MM.1S (cell line): ENCODE data around the gene RAD17.
"Not testable (repeated sequence)": the region's sequence is repeated elsewhere in the genome, so short reads cannot be mapped to it uniquely, and the experiment has no call there.

Source experiments
- DNase-seq: peaks from one replicate; pipeline ENCODE4 v3.0.0-alpha.2; 2015
- H2AFZ ChIP-seq: fragments of 300-600 bp; sonication (generic); 2 replicates; pipeline ENCODE4 v1.6.0; 2016; ENCODE audit warnings: antibody characterized with exemption, low read length
- H3F3A ChIP-seq: fragments of 300-600 bp; sonication (generic); 2 replicates; pipeline ENCODE4 v1.6.1; 2016; ENCODE audit warnings: mild to moderate bottlenecking, antibody characterized with exemption, low read length, moderate library complexity, mixed read lengths; ENCODE audit not compliant: insufficient read depth
- H3K27ac ChIP-seq: fragments of 300-600 bp; sonication (generic); 2 replicates; pipeline ENCODE4 v1.5.1; 2016; ENCODE audit warnings: mild to moderate bottlenecking, low read length
- H3K27me3 ChIP-seq: fragments of 300-600 bp; sonication (generic); replicated peaks from 2 replicates; pipeline ENCODE4 v1.6.0; 2016; ENCODE audit warnings: low read length; ENCODE audit not compliant: insufficient read depth
- H3K36me3 ChIP-seq: fragments of 300-600 bp; sonication (generic); replicated peaks from 2 replicates; pipeline ENCODE4 v1.6.1; 2016; ENCODE audit warnings: mild to moderate bottlenecking, low read length, mixed read lengths; ENCODE audit not compliant: insufficient read depth
- H3K4me1 ChIP-seq: fragments of 300-600 bp; sonication (generic); 2 replicates; pipeline ENCODE4 v1.6.1; 2016; ENCODE audit warnings: low read length, mixed read lengths
- H3K4me2 ChIP-seq: fragments of 300-600 bp; sonication (generic); 2 replicates; pipeline ENCODE4 v1.6.0; 2016; ENCODE audit warnings: low read depth, low read length
- H3K4me3 ChIP-seq: fragments of 300-600 bp; sonication (generic); 2 replicates; pipeline ENCODE4 v1.5.1; 2016; ENCODE audit warnings: low read length, mixed read lengths
- H3K79me2 ChIP-seq: fragments of 300-600 bp; sonication (generic); 2 replicates; pipeline ENCODE4 v1.6.1; 2016; ENCODE audit warnings: mixed run types, low read length, mixed read lengths
- H3K9ac ChIP-seq: fragments of 300-600 bp; sonication (generic); 2 replicates; pipeline ENCODE4 v1.6.1; 2016; ENCODE audit warnings: low read length, mixed read lengths
- H3K9me2 ChIP-seq: fragments of 300-600 bp; sonication (generic); replicated peaks from 2 replicates; pipeline ENCODE4 v1.6.1; 2016; ENCODE audit warnings: mild to moderate bottlenecking, low read length, mixed read lengths; ENCODE audit not compliant: insufficient read depth
- H3K9me3 ChIP-seq: fragments of 300-600 bp; sonication (generic); replicated peaks from 2 replicates; pipeline ENCODE4 v1.6.1; 2016; ENCODE audit warnings: mild to moderate bottlenecking, low read length, mixed read lengths; ENCODE audit not compliant: insufficient read depth
- H4K20me1 ChIP-seq: fragments of 300-600 bp; sonication (generic); 2 replicates; pipeline ENCODE4 v1.6.1; 2016; ENCODE audit warnings: mild to moderate bottlenecking, low read length, moderate library complexity, mixed read lengths; ENCODE audit not compliant: insufficient read depth
- CTCF ChIP-seq: fragments of 300-600 bp; sonication (generic); IDR thresholded peaks from 2 replicates; pipeline ENCODE4 v1.5.1; 2016; ENCODE audit warnings: antibody characterized with exemption, low read length, mixed read lengths
- EZH2 ChIP-seq: fragments of 300-600 bp; sonication (generic); optimal IDR thresholded peaks from 2 replicates; pipeline ENCODE3; 2017; ENCODE audit warnings: low read depth, mild to moderate bottlenecking, antibody characterized with exemption, low read length, mixed read lengths
- EZH2phosphoT487 ChIP-seq: fragments of 300-600 bp; sonication (generic); IDR thresholded peaks from 2 replicates; pipeline ENCODE4 v1.6.1; 2018; ENCODE audit warnings: antibody characterized with exemption, low read length

Gene RAD17

GRCh38 chr5:69454460-69455249 lies 85.0 kb downstream of the RAD17 start:
- H3K4me2 ChIP-seq: no peak overlapping the region
- no peak for DNase-seq

GRCh38 chr5:69455428-69455988 lies 85.9 kb downstream of the RAD17 start:
- not testable (repeated sequence) for H3K4me2 ChIP-seq, H3K27me3 ChIP-seq, H3K79me2 ChIP-seq, H3K9ac ChIP-seq, H4K20me1 ChIP-seq, H3K27ac ChIP-seq, H3K4me1 ChIP-seq, H3K9me3 ChIP-seq, DNase-seq, H2AFZ ChIP-seq, H3K36me3 ChIP-seq, H3K4me3 ChIP-seq, H3K9me2 ChIP-seq, H3F3A ChIP-seq

More at GRCh38 chr5:69454460-69455249, 85.0 kb downstream of the RAD17 start:
- no peaks in the 10 kb centered on the region for H3K36me3 ChIP-seq
- H3K27me3 ChIP-seq: no peaks in the 10 kb centered on the region
- H4K20me1 ChIP-seq: no peaks in the 10 kb centered on the region
- no peak for TF ChIP-seq EZH2phosphoT487
- TF ChIP-seq CTCF: no peak
- no peak for TF ChIP-seq EZH2
- no peaks in the 10 kb centered on the region for H3K79me2 ChIP-seq
- no peaks in the 10 kb centered on the region for H3K9me2 ChIP-seq
- H3F3A ChIP-seq: no peaks in the 10 kb centered on the region
- no peak overlapping the region for H3K9ac ChIP-seq
- H3K27ac ChIP-seq: no peak overlapping the region
- no peak overlapping the region for H3K4me3 ChIP-seq
- H3K9me3 ChIP-seq: no peaks in the 10 kb centered on the region
- no peaks in the 10 kb centered on the region for H3K4me1 ChIP-seq
- no peak overlapping the region for H2AFZ ChIP-seq

DNA sequence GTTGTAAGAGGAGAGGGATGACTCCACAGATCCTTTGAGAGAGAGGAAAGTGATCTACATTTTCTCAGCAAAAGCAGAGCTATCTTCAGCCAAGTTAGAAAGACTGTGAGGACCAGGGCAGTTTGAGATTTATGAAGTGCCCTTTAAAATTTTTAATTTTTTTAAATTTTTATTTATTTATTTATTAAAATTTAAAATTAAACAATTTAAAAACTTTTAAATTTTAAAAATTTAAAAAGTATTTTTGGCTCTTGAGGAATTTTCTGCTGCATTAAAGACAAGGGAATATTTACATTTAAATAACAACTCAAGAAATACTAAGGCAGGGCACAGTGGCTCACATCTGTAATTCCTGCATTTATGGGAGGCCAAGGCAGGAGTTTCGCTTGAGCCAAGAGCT lies 92.6 kb downstream of the RAD17 start:
- H3K9me2 ChIP-seq: no peaks in the 10 kb centered on the region
- H3K79me2 ChIP-seq: no peaks in the 10 kb centered on the region

More for the DNA sequence above, 92.6 kb downstream of the RAD17 start:
- no peaks in the 10 kb centered on the region for H3F3A ChIP-seq
- H3K36me3 ChIP-seq: no peaks in the 10 kb centered on the region
- no peak for DNase-seq
- no peaks in the 10 kb centered on the region for H3K27me3 ChIP-seq
- H3K9ac ChIP-seq: no peak overlapping the region
- H4K20me1 ChIP-seq: no peaks in the 10 kb centered on the region
- no peak overlapping the region for H3K4me3 ChIP-seq
- H3K4me1 ChIP-seq: no peaks in the 10 kb centered on the region
- no peak overlapping the region for H3K4me2 ChIP-seq
- H3K9me3 ChIP-seq: no peaks in the 10 kb centered on the region
- no peak for TF ChIP-seq EZH2
- TF ChIP-seq CTCF: no peak
- no peak for TF ChIP-seq EZH2phosphoT487
- H2AFZ ChIP-seq: no peak overlapping the region
- H3K27ac ChIP-seq: no peak overlapping the region
